Breast epithelium (tissue), 4 donors: ENCODE measurements around the gene AJUBA. TPM values are rescaled to one million over a fixed set of nuclear protein-coding genes. Genes with fewer than 3 reads are reported as not detected.
A peak's percentile ranks its signal among the peaks of the same experiment; 100 is the strongest.

Source experiments
- DNase-seq, 2 donors: peaks; one replicate each; pipeline ENCODE4 v3.0.0-alpha.2; 2019; ENCODE audit warnings: low spot score in 2 of 2
- H3K27ac ChIP-seq, 2 donors: fragments of 200-600 bp; sonication (generic) in 1 of 2; one replicate each; pipeline ENCODE4 v1.5.1; 2016 to 2019; ENCODE audit warnings: mild to moderate bottlenecking in 1 of 2
- H3K27me3 ChIP-seq, 2 donors: fragments of 200-600 bp; sonication (generic) in 1 of 2; one replicate each; pipeline versions ENCODE4 v1.5.1 to v1.6.0; 2017 to 2019; ENCODE audit warnings: control low read depth in 1 of 2, mild to moderate bottlenecking in 1 of 2
- H3K36me3 ChIP-seq: fragments of 200-600 bp; one replicate; pipeline ENCODE4 v1.5.1; 2019
- H3K4me1 ChIP-seq, 2 donors: fragments of 200-600 bp; sonication (generic); one replicate each; pipeline ENCODE4 v1.5.1; 2016 to 2019; ENCODE audit warnings: control low read depth in 1 of 2
- H3K4me3 ChIP-seq, 3 donors: fragments of 200-600 bp; sonication (generic); 1 replicate in 2 of 3; 2 replicates in 1 of 3; pipeline ENCODE4 v1.5.1; 2016 to 2019; ENCODE audit warnings: mild to moderate bottlenecking in 3 of 3, moderate library complexity in 2 of 3
- H3K9me3 ChIP-seq, 2 donors: fragments of 200-600 bp; sonication (generic) in 1 of 2; one replicate each; pipeline ENCODE4 v1.5.1; 2016 to 2019; ENCODE audit warnings: control low read depth in 1 of 2
- CTCF ChIP-seq, 3 donors: fragments of 450-650 bp; IDR thresholded peaks; one replicate each; pipeline ENCODE4 v1.5.1; 2016 to 2017; ENCODE audit warnings: antibody characterized with exemption in 3 of 3, mild to moderate bottlenecking in 3 of 3, moderate library complexity in 3 of 3
- POLR2A ChIP-seq: fragments of 450-650 bp; IDR thresholded peaks from one replicate; pipeline ENCODE4 v1.6.1; 2016; ENCODE audit warnings: antibody characterized with exemption, mild to moderate bottlenecking, moderate library complexity
- POLR2AphosphoS5 ChIP-seq, 3 donors: sonication (generic); formaldehyde crosslinking; IDR thresholded peaks; one replicate each; pipeline ENCODE4 v1.6.1; 2017; ENCODE audit warnings: antibody characterized with exemption in 3 of 3
- intact Hi-C: fragments of 100-400 bp; cut with DNase I; formaldehyde crosslinking; loops from one replicate; pipeline ENCODE4 v1.15.1; 2023; ENCODE audit warnings: low total_unique reads
- total RNA-seq, 3 donors: library from RNA; depleted of rRNA; stranded (reverse); fragments of >200 nt; gene quantifications; one replicate each; pipeline ENCODE4 v1.1.0, GENCODE V29; 2016

The AJUBA gene
- total RNA-seq, 3 donors from 2014 or later: 3.2 to 24.0 (median 18.7) TPM

- Histone ChIP-seq H3K27ac (no peak overlapping the region), H3K27me3 (peaks cover 0 to 3% of the 10 kb centered on the region in 2 donors), H3K36me3 (no peaks in the 10 kb centered on the region), H3K4me1 (no peaks in the 10 kb centered on the region), H3K4me3 (no peak overlapping the region), H3K9me3 (no peaks in the 10 kb centered on the region)
- no peak for DNase-seq
- intact Hi-C loops: loop anchor here (5.0 kb wide), 1 partner anchor 336 kb away; the partner anchor contains the start of gene PABPN1
- no peak for TF ChIP-seq POLR2AphosphoS5 (IDR thresholded peaks at IDR 0.05)
- no peak for TF ChIP-seq POLR2A
- no peak for TF ChIP-seq CTCF (IDR thresholded peaks at IDR 0.05)
Observed at GRCh38 chr14:22985894-22986507, 3.6 kb upstream of the AJUBA start.

GRCh38 chr14:22984959-22985658, 2.8 kb upstream of the AJUBA start:
- TF ChIP-seq CTCF (IDR thresholded peaks at IDR 0.05) (no peak), POLR2A (no peak), POLR2AphosphoS5 (IDR thresholded peaks at IDR 0.05) (no peak)
- no peak for DNase-seq
- Histone ChIP-seq H3K9me3 (no peaks in the 10 kb centered on the region), H3K27ac (no peak overlapping the region), H3K4me3 (no peak overlapping the region), H3K4me1 (no peaks in the 10 kb centered on the region), H3K36me3 (no peaks in the 10 kb centered on the region), H3K27me3 (peaks cover 0 to 3% of the 10 kb centered on the region in 2 donors)
- intact Hi-C loops: loop anchor here (5.0 kb wide), 1 partner anchor 337 kb away; the partner anchor contains the start of gene PABPN1

- Histone ChIP-seq H3K36me3 (no peaks in the 10 kb centered on the region), H3K27me3 (peaks cover 0 to 3% of the 10 kb centered on the region in 2 donors), H3K4me1 (peaks cover 5 to 22% of the 10 kb centered on the region in 2 donors), H3K9me3 (no peaks in the 10 kb centered on the region), H3K27ac (peak overlapping the region; percentile 88 to 90), H3K4me3 (peak overlapping the region; percentile 67 to 96 (median 89))
- DNase-seq: no peak
- intact Hi-C loops: loop anchor here (1.0 kb wide), 1 partner anchor 71 kb away; no protein-coding TSS in a partner anchor
- TF ChIP-seq POLR2AphosphoS5 (IDR thresholded peaks at IDR 0.05): peak in 1 of 3 donors; percentile 2
- no peak for TF ChIP-seq POLR2A
- no peak for TF ChIP-seq CTCF (IDR thresholded peaks at IDR 0.05)
Observed at GRCh38 chr14:22981876-22982476, 375 bp downstream of the AJUBA start.

GRCh38 chr14:22981090-22981875, 1.1 kb downstream of the AJUBA start:
- H3K4me1 ChIP-seq: peaks cover 5 to 24% of the 10 kb centered on the region in 2 donors

More at GRCh38 chr14:22981090-22981875, 1.1 kb downstream of the AJUBA start:
- Histone ChIP-seq H3K27ac (peak overlapping the region; percentile 88 to 90), H3K4me3 (peak overlapping the region; percentile 67 to 96 (median 89)), H3K9me3 (no peaks in the 10 kb centered on the region), H3K36me3 (no peaks in the 10 kb centered on the region), H3K27me3 (peaks cover 0 to 3% of the 10 kb centered on the region in 2 donors)
- TF ChIP-seq POLR2A: no peak
- no peak for TF ChIP-seq POLR2AphosphoS5 (IDR thresholded peaks at IDR 0.05)
- TF ChIP-seq CTCF (IDR thresholded peaks at IDR 0.05): no peak
- intact Hi-C loops: loop anchor here (1.0 kb wide), 1 partner anchor 72 kb away; no protein-coding TSS in a partner anchor
- DNase-seq: no peak
